ENCODE measurements around the gene CLCN4. TPM values are rescaled to one million over a fixed set of nuclear protein-coding genes. Genes with fewer than 3 reads are reported as not detected.

Gene CLCN4
- total RNA-seq, 2 experiments from 2014 or later: not detected

DNA sequence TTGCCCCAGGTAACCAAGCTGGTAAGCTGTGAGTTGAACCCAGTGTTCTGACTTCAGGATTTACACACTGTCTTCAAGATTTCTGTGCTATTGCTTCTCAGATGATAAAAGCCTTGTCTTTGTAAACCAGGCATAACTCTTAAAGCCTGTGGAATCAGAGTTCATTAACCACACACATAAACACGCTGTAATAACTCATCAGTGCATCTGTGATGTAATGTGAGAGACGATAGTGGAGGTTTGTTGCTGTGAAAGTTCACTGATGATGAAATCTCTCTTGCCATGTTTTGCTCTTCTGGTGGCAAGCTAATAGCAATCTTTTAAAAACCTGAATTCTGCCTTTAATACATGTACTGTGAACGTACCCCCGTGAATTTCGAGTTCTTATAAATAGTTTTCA, 41.5 kb downstream of the CLCN4 start:
- Mint-ChIP-seq H3K4me3 (no peak overlapping the region), H3K27ac (no peak overlapping the region), H3K27me3 (peaks cover 4% of the 10 kb centered on the region), H3K4me1 (ENCODE audit: low read depth) (peaks cover 5% of the 10 kb centered on the region), H3K36me3 (ENCODE audit: low read depth) (no peaks in the 10 kb centered on the region), H3K9me3 (no peaks in the 10 kb centered on the region)
- ATAC-seq (ENCODE audit: poor library complexity) (no peak), DNase-seq (peak in 2 of 14 experiments; percentile 9 to 18)
- Histone ChIP-seq H3K9me3 (ENCODE audit: control insufficient read depth in 1 of 2, insufficient read depth in 1 of 2, low read length in 2 of 2) (no peaks in the 10 kb centered on the region), H3K4me3 (ENCODE audit: low read length) (no peak overlapping the region), H3K27me3 (ENCODE audit: control insufficient read depth in 1 of 2, insufficient read depth in 2 of 2, low read length in 2 of 2) (no peaks in the 10 kb centered on the region), H3K36me3 (ENCODE audit: insufficient read depth, low read length) (no peaks in the 10 kb centered on the region), H3K4me1 (ENCODE audit: insufficient read depth, low read length) (no peaks in the 10 kb centered on the region), H3K27ac (ENCODE audit: low read depth in 1 of 2, low read length in 2 of 2) (no peak overlapping the region)
- TF ChIP-seq CTCF (IDR thresholded peaks at IDR 0.05): no peak
- ChIA-PET CTCF (interaction anchor here (1.2 kb wide), 1 partner anchor 8 kb away, joined by 3 read pairs; no protein-coding TSS in a partner anchor), POLR2A (no interaction called here)
- intact Hi-C loops (cut with DNase I, micrococcal nuclease): no loop called here

GRCh38 chrX:10199212-10199611, 42.4 kb downstream of the CLCN4 start:
- Histone ChIP-seq H3K36me3 (ENCODE audit: insufficient read depth, low read length) (no peaks in the 10 kb centered on the region), H3K4me3 (ENCODE audit: low read length) (no peak overlapping the region), H3K27ac (ENCODE audit: low read depth in 1 of 2, low read length in 2 of 2) (no peak overlapping the region), H3K9me3 (ENCODE audit: control insufficient read depth in 1 of 2, insufficient read depth in 1 of 2, low read length in 2 of 2) (no peaks in the 10 kb centered on the region), H3K27me3 (ENCODE audit: control insufficient read depth in 1 of 2, insufficient read depth in 2 of 2, low read length in 2 of 2) (no peaks in the 10 kb centered on the region), H3K4me1 (ENCODE audit: insufficient read depth, low read length) (no peaks in the 10 kb centered on the region)
- ATAC-seq (ENCODE audit: poor library complexity): peak; percentile 11
- Mint-ChIP-seq H3K27me3 (peaks cover 4% of the 10 kb centered on the region), H3K4me3 (no peak overlapping the region), H3K27ac (no peak overlapping the region), H3K4me1 (ENCODE audit: low read depth) (peaks cover 5% of the 10 kb centered on the region), H3K36me3 (ENCODE audit: low read depth) (no peaks in the 10 kb centered on the region), H3K9me3 (no peaks in the 10 kb centered on the region)
- peak in 3 of 14 experiments; percentile 28 to 71 (median 51) for DNase-seq
- TF ChIP-seq CTCF (IDR thresholded peaks at IDR 0.05): no peak
- ChIA-PET CTCF (interaction anchor here (1.2 kb wide), 1 partner anchor 9 kb away, joined by 3 read pairs; no protein-coding TSS in a partner anchor), POLR2A (no interaction called here)
- intact Hi-C loops (cut with DNase I, micrococcal nuclease): no loop called here

GRCh38 chrX:10203617-10204016, 46.8 kb downstream of the CLCN4 start:
- no peaks in the 10 kb centered on the region for H3K4me1 ChIP-seq (ENCODE audit: insufficient read depth, low read length)
- CTCF ChIA-PET: no interaction called here

More at GRCh38 chrX:10203617-10204016, 46.8 kb downstream of the CLCN4 start:
- Mint-ChIP-seq H3K27me3 (peaks cover 4% of the 10 kb centered on the region), H3K4me1 (ENCODE audit: low read depth) (peaks cover 5% of the 10 kb centered on the region), H3K9me3 (no peaks in the 10 kb centered on the region), H3K27ac (no peak overlapping the region), H3K4me3 (no peak overlapping the region), H3K36me3 (ENCODE audit: low read depth) (no peaks in the 10 kb centered on the region)
- intact Hi-C loops (cut with DNase I, micrococcal nuclease): no loop called here
- Histone ChIP-seq H3K36me3 (ENCODE audit: insufficient read depth, low read length) (no peaks in the 10 kb centered on the region), H3K9me3 (ENCODE audit: control insufficient read depth in 1 of 2, insufficient read depth in 1 of 2, low read length in 2 of 2) (no peaks in the 10 kb centered on the region), H3K4me3 (ENCODE audit: low read length) (no peak overlapping the region), H3K27me3 (ENCODE audit: control insufficient read depth in 1 of 2, insufficient read depth in 2 of 2, low read length in 2 of 2) (no peaks in the 10 kb centered on the region), H3K27ac (ENCODE audit: low read depth in 1 of 2, low read length in 2 of 2) (no peak overlapping the region)
- POLR2A ChIA-PET: no interaction called here
- ATAC-seq (ENCODE audit: poor library complexity) (no peak), DNase-seq (no peak)
- no peak for TF ChIP-seq CTCF (IDR thresholded peaks at IDR 0.05)

Data from CD4-positive, alpha-beta T cell (primary cell).